Gastrocnemius medialis (tissue), 4 donors: Measurements from ENCODE around the gene BNC2. TPM values are rescaled to one million over a fixed set of nuclear protein-coding genes. Genes with fewer than 3 reads are reported as not detected.
"Not testable (repeated sequence)": the region's sequence is repeated elsewhere in the genome, so short reads cannot be mapped to it uniquely, and the experiment has no call there.

Source experiments
- ATAC-seq, 2 donors: fragments of 150-250 bp; one replicate each; pipeline ENCODE4 v1.9.1; 2016
- DNase-seq, 2 donors: peaks; one replicate each; pipeline ENCODE4 v3.0.0-alpha.2; 2019
- H3K27ac ChIP-seq, 4 donors: fragments of 200-600 bp; sonication (generic); 1 replicate in 1 of 4; 2 replicates in 3 of 4; pipeline ENCODE4 v1.5.1; 2016 to 2018; ENCODE audit warnings: mild to moderate bottlenecking in 2 of 4, moderate library complexity in 1 of 4
- H3K27me3 ChIP-seq, 3 donors: fragments of 200-600 bp; sonication (generic) in 2 of 3; 1 replicate in 1 of 3; 2 replicates in 2 of 3; pipeline versions ENCODE4 v1.5.1 to v1.6.0; 2016 to 2019; ENCODE audit warnings: mild to moderate bottlenecking in 1 of 3, moderate library complexity in 1 of 3
- H3K36me3 ChIP-seq, 2 donors: fragments of 200-600 bp; sonication (generic) in 1 of 2; one replicate each; pipeline ENCODE4 v1.5.1; 2017 to 2018
- H3K4me1 ChIP-seq, 2 donors: fragments of 200-600 bp; sonication (generic) in 1 of 2; one replicate each; pipeline ENCODE4 v1.5.1; 2016 to 2017; ENCODE audit warnings: mild to moderate bottlenecking in 2 of 2
- H3K4me3 ChIP-seq, 4 donors: fragments of 200-600 bp; sonication (generic) in 3 of 4; 1 replicate in 1 of 4; 2 replicates in 3 of 4; pipeline ENCODE4 v1.5.1; 2016 to 2019; ENCODE audit warnings: mild to moderate bottlenecking in 2 of 4
- H3K9me3 ChIP-seq, 3 donors: fragments of 200-600 bp; sonication (generic) in 2 of 3; 1 replicate in 1 of 3; 2 replicates in 2 of 3; pipeline ENCODE4 v1.5.1; 2016 to 2019
- CTCF ChIP-seq, 5 experiments: fragments of 450-650 bp in 3 of 5; fragments of 200-600 bp in 2 of 5; sonication (generic) in 2 of 5; IDR thresholded peaks in 4 of 5; conservative IDR thresholded peaks in 1 of 5; 1 replicate in 4 of 5; 2 replicates in 1 of 5; pipeline ENCODE4 v1.5.1; 2016 to 2019; ENCODE audit warnings: antibody characterized with exemption in 5 of 5, mild to moderate bottlenecking in 3 of 5, moderate library complexity in 3 of 5
- POLR2A ChIP-seq, 2 donors: fragments of 450-650 bp; IDR thresholded peaks; one replicate each; pipeline ENCODE4 v1.6.1; 2017; ENCODE audit warnings: antibody characterized with exemption in 2 of 2, mild to moderate bottlenecking in 2 of 2, moderate library complexity in 2 of 2
- in situ Hi-C, 4 donors: fragments of 200-750 bp; cut with MboI; loops; one replicate each; pipeline versions ENCODE4 v1.15.0 to v1.8.0; 2017; ENCODE audit warnings: low sequenced_read_pairs in 4 of 4
- intact Hi-C: fragments of 100-400 bp; cut with DNase I; formaldehyde crosslinking; loops from one replicate; pipeline ENCODE4 v1.15.1; 2023; ENCODE audit warnings: low total_unique reads
- total RNA-seq, 4 donors: library from RNA; depleted of rRNA; stranded (reverse); fragments of >200 nt; gene quantifications; one replicate each; pipeline versions ENCODE4 v1.1.0 to v1.2.3, GENCODE V29; 2016

The BNC2 gene
- 100 to 1,000 TPM in 1 of 4 donors, 10 to 100 TPM in 3; 40.9 to 122 (median 68.7) TPM for total RNA-seq

GRCh38 chr9:16870596-16871335, at the start of gene BNC2:
TSS of gene BNC2 (minus strand) at chr9:16870670. CDS start at chr9:16870648, 22 bp downstream.
- H3K4me3 ChIP-seq: peak within 1 kb of the TSS; percentile 71 to 85 (median 76)
- intact Hi-C loops: loop anchor here (2.0 to 5.0 kb wide), 3 partner anchors 43 to 298 kb away; no protein-coding TSS in a partner anchor
- peaks cover 0 to 4% (median 0%) of the 10 kb centered on the region in 3 donors for H3K27me3 ChIP-seq
- no peaks in the 10 kb centered on the region for H3K9me3 ChIP-seq
- in situ Hi-C loops: no loop called here
- ATAC-seq (peak; percentile 51 to 56), DNase-seq (no peak)
- H3K4me1 ChIP-seq: peaks cover 3 to 9% of the 10 kb centered on the region in 2 donors
- no peaks in the 10 kb centered on the region for H3K36me3 ChIP-seq
- peak within 1 kb of the TSS; percentile 80 to 90 (median 84) for H3K27ac ChIP-seq
- TF ChIP-seq CTCF (IDR thresholded peaks at IDR 0.05 in 4 of 5, conservative IDR thresholded peaks at IDR 0.05 in 1 of 5): no peak
- TF ChIP-seq POLR2A (IDR thresholded peaks at IDR 0.05): peak in 1 of 2 donors; percentile 30

GRCh38 chr9:16918920-16919319, 48.5 kb upstream of the BNC2 start:
- intact Hi-C loops: no loop called here
- no peak overlapping the region for H3K4me3 ChIP-seq
- no peak for TF ChIP-seq CTCF (IDR thresholded peaks at IDR 0.05 in 4 of 5, conservative IDR thresholded peaks at IDR 0.05 in 1 of 5)
- TF ChIP-seq POLR2A (IDR thresholded peaks at IDR 0.05): no peak
- in situ Hi-C loops: no loop called here
- ATAC-seq: no peak
- no peaks in the 10 kb centered on the region for H3K9me3 ChIP-seq
- H3K36me3 ChIP-seq: no peaks in the 10 kb centered on the region
- no peak overlapping the region for H3K27ac ChIP-seq
- no peak for DNase-seq
- no peaks in the 10 kb centered on the region for H3K4me1 ChIP-seq
- no peaks in the 10 kb centered on the region for H3K27me3 ChIP-seq

GRCh38 chr9:16915126-16915831, 44.8 kb upstream of the BNC2 start:
- Histone ChIP-seq H3K27ac (no peak overlapping the region), H3K36me3 (no peaks in the 10 kb centered on the region), H3K9me3 (no peaks in the 10 kb centered on the region), H3K4me3 (no peak overlapping the region), H3K4me1 (no peaks in the 10 kb centered on the region), H3K27me3 (no peaks in the 10 kb centered on the region)
- TF ChIP-seq POLR2A (IDR thresholded peaks at IDR 0.05) (no peak), CTCF (IDR thresholded peaks at IDR 0.05 in 4 of 5, conservative IDR thresholded peaks at IDR 0.05 in 1 of 5) (no peak)
- in situ Hi-C loops (no loop called here), intact Hi-C loops (no loop called here)
- ATAC-seq: no peak
- peak in 1 of 2 donors; percentile 22 for DNase-seq

- intact Hi-C loops (no loop called here), in situ Hi-C loops (no loop called here)
- Histone ChIP-seq H3K4me1 (no peaks in the 10 kb centered on the region), H3K4me3 (no peak overlapping the region), H3K9me3 (no peaks in the 10 kb centered on the region), H3K27ac (no peak overlapping the region), H3K36me3 (no peaks in the 10 kb centered on the region), H3K27me3 (no peaks in the 10 kb centered on the region)
- ATAC-seq (no peak), DNase-seq (no peak)
- TF ChIP-seq CTCF (IDR thresholded peaks at IDR 0.05 in 4 of 5, conservative IDR thresholded peaks at IDR 0.05 in 1 of 5) (no peak), POLR2A (IDR thresholded peaks at IDR 0.05) (no peak)
Observed at GRCh38 chr9:16912197-16912596, 41.7 kb upstream of the BNC2 start.

- H3K36me3 ChIP-seq, H3K4me3 ChIP-seq, DNase-seq, ATAC-seq, H3K9me3 ChIP-seq, intact Hi-C loops, H3K27me3 ChIP-seq, H3K27ac ChIP-seq, H3K4me1 ChIP-seq, in situ Hi-C loops: not testable (repeated sequence)
Observed at GRCh38 chr9:16908206-16908605, 37.7 kb upstream of the BNC2 start.
